Measurements from ENCODE around the gene ZNF660. TPM values are rescaled to one million over a fixed set of nuclear protein-coding genes. Genes with fewer than 3 reads are reported as not detected.
A peak's percentile ranks its signal among the peaks of the same experiment; 100 is the strongest.

The ZNF660 gene
- total RNA-seq, 2 experiments from 2014 or later, result not detected

DNA sequence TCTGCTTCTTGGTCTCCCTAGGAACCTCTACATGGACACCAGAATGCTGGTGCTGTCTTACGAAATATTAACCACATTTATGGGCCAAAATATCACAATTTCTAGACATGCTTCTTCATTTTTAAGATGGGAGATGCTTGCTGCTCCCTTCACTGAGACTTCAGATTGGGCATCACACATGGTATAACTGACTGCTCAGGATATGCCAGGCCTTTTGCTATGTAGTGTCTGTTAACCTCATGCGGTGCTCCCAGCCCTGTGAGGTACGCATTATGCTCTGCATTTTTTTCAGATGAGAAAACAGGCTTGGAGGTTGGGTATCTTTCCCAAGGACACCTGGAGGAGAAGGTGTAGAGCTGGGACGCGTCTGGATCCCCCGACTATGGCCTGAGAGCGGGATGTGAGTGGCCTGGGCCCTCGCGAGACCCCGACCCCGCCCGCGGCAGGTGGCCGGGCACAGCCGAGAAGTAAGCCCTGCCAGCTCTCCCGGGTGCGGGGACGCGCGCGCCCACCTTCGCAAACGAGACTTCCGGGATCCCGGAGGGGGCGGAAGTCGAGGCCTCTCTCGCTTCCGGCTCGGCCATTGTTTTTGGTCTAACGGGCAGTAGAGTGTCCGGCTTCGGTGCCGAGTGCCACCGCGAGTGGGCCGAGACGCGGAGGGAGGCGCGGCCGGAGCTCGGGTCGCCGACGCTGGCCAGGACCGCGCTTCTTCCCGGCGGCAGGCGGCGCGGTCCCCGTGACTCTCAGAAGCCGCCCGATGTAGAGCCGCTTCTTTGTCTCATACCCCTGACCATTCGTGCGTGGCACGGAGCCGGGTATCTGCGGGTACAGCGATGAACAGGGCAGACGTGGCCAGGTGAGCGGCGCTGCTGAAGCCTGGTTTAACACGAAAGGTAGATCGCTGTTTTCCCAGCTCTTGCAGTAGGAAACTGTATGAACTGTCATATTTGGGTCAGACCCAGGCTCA, 29.9 kb upstream of the ZNF660 start, which contains the start of gene ZKSCAN7:
TSS of gene ZKSCAN7 (plus strand) at position 568 of the 967 bp plus-strand sequence. CDS start 1,855 bp downstream, outside the sequence.
- intact Hi-C loops (cut with micrococcal nuclease; ENCODE audit: unreplicated experiment), result no loop called here
- DNase-seq (ENCODE audit: low spot score), result no peak
- H3K4me2 ChIP-seq (ENCODE audit: low read length), result peak within 1 kb of the TSS; percentile 44; the same call in 1 of the 2 replicates
- H3K9me3 ChIP-seq (ENCODE audit: low read length), result no peaks in the 10 kb centered on the region
- ChIA-PET POLR2A (no interaction called here), CTCF (ENCODE audit: unreplicated experiment) (no interaction called here)
- no peaks in the 10 kb centered on the region for H3K9me2 ChIP-seq (ENCODE audit: insufficient read depth, low read length)
- H3K27ac ChIP-seq (ENCODE audit: low read depth, low read length, poor library complexity, severe bottlenecking), result no peak within 1 kb of the TSS
- no peak within 1 kb of the TSS for H3K4me3 ChIP-seq (ENCODE audit: low read depth, low read length, poor library complexity, severe bottlenecking)
- no peak for TF ChIP-seq EZH2phosphoT487 (IDR thresholded peaks at IDR 0.05; ENCODE audit: borderline replicate concordance, low read depth, low read length)
- TF ChIP-seq, protein P1, sequence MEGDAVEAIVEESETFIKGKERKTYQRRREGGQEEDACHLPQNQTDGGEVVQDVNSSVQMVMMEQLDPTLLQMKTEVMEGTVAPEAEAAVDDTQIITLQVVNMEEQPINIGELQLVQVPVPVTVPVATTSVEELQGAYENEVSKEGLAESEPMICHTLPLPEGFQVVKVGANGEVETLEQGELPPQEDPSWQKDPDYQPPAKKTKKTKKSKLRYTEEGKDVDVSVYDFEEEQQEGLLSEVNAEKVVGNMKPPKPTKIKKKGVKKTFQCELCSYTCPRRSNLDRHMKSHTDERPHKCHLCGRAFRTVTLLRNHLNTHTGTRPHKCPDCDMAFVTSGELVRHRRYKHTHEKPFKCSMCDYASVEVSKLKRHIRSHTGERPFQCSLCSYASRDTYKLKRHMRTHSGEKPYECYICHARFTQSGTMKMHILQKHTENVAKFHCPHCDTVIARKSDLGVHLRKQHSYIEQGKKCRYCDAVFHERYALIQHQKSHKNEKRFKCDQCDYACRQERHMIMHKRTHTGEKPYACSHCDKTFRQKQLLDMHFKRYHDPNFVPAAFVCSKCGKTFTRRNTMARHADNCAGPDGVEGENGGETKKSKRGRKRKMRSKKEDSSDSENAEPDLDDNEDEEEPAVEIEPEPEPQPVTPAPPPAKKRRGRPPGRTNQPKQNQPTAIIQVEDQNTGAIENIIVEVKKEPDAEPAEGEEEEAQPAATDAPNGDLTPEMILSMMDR (conservative IDR thresholded peaks at IDR 0.05; ENCODE audit: low read length), result no peak
- H3K4me1 ChIP-seq (ENCODE audit: insufficient read depth, low read length, poor library complexity, severe bottlenecking), result no peaks in the 10 kb centered on the region
- no peaks in the 10 kb centered on the region for H4K20me1 ChIP-seq (ENCODE audit: insufficient read depth, low read length)
- BruUV-seq (replicated peaks), result no TSS peak
- no peak within 1 kb of the TSS for H2AFZ ChIP-seq (ENCODE audit: low read length)
- no peaks in the 10 kb centered on the region for H3K36me3 ChIP-seq (ENCODE audit: insufficient read depth, low read length)
- no peaks in the 10 kb centered on the region for H3K79me2 ChIP-seq (ENCODE audit: insufficient read depth, low read depth, low read length)

DNA sequence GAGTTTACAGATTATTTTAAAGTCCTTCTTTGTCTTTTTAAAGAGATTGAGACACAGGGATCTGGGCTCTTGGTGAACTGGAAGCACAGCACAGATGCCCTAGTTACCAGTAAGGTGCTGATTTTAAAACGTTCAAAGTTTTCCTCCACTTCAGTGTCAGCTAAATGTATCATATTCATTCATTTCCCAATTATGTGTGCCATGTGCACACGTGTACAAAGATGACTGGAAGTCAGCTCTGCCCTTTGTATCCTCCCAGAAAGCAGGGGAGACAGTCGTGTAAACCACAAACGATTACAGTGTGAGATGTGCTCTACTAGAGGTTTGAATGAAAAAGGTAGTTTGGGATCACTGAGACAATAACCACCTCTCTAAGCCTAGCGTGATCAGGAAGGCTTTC, 29.0 kb upstream of the ZNF660 start:
- TF ChIP-seq, protein P1 (conservative IDR thresholded peaks at IDR 0.05; ENCODE audit: low read length), result no peak
- no peak for TF ChIP-seq EZH2phosphoT487 (IDR thresholded peaks at IDR 0.05; ENCODE audit: borderline replicate concordance, low read depth, low read length)
- Histone ChIP-seq H3K9me2 (ENCODE audit: insufficient read depth, low read length) (no peaks in the 10 kb centered on the region), H2AFZ (ENCODE audit: low read length) (no peak overlapping the region), H3K27ac (ENCODE audit: low read depth, low read length, poor library complexity, severe bottlenecking) (no peak overlapping the region), H3K4me3 (ENCODE audit: low read depth, low read length, poor library complexity, severe bottlenecking) (no peak overlapping the region), H3K9me3 (ENCODE audit: low read length) (no peaks in the 10 kb centered on the region), H3K36me3 (ENCODE audit: insufficient read depth, low read length) (no peaks in the 10 kb centered on the region), H3K4me1 (ENCODE audit: insufficient read depth, low read length, poor library complexity, severe bottlenecking) (no peaks in the 10 kb centered on the region), H3K79me2 (ENCODE audit: insufficient read depth, low read depth, low read length) (no peaks in the 10 kb centered on the region), H4K20me1 (ENCODE audit: insufficient read depth, low read length) (no peaks in the 10 kb centered on the region), H3K4me2 (ENCODE audit: low read length) (peak overlapping the region; percentile 44; the same call in 1 of the 2 replicates)
- intact Hi-C loops (cut with micrococcal nuclease; ENCODE audit: unreplicated experiment), result no loop called here
- BruUV-seq (replicated peaks), result no TSS peak
- ChIA-PET CTCF (ENCODE audit: unreplicated experiment) (no interaction called here), POLR2A (no interaction called here)
- no peak for DNase-seq (ENCODE audit: low spot score)

DNA sequence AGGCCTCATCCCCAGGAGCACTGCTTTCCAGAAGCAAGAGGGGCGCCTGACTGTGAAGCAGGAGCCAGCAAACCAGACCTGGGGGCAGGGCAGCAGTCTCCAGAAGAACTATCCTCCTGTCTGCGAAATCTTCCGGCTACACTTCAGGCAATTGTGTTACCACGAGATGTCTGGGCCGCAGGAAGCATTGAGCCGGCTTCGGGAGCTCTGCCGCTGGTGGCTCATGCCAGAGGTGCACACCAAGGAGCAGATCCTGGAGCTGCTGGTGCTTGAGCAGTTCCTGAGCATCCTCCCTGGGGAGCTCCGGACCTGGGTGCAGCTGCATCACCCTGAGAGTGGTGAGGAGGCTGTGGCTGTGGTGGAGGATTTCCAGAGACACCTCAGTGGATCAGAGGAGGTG, 27.7 kb upstream of the ZNF660 start:
- POLR2A ChIA-PET, result no interaction called here
- BruUV-seq (replicated peaks), result no TSS peak
- Histone ChIP-seq H4K20me1 (ENCODE audit: insufficient read depth, low read length) (no peaks in the 10 kb centered on the region), H3K9me2 (ENCODE audit: insufficient read depth, low read length) (no peaks in the 10 kb centered on the region), H3K79me2 (ENCODE audit: insufficient read depth, low read depth, low read length) (no peaks in the 10 kb centered on the region), H2AFZ (ENCODE audit: low read length) (no peak overlapping the region), H3K36me3 (ENCODE audit: insufficient read depth, low read length) (no peaks in the 10 kb centered on the region), H3K4me2 (ENCODE audit: low read length) (no peak overlapping the region), H3K9me3 (ENCODE audit: low read length) (no peaks in the 10 kb centered on the region), H3K4me1 (ENCODE audit: insufficient read depth, low read length, poor library complexity, severe bottlenecking) (no peaks in the 10 kb centered on the region), H3K4me3 (ENCODE audit: low read depth, low read length, poor library complexity, severe bottlenecking) (no peak overlapping the region), H3K27ac (ENCODE audit: low read depth, low read length, poor library complexity, severe bottlenecking) (no peak overlapping the region)
- no peak for TF ChIP-seq EZH2phosphoT487 (IDR thresholded peaks at IDR 0.05; ENCODE audit: borderline replicate concordance, low read depth, low read length)
- TF ChIP-seq, protein P1 (conservative IDR thresholded peaks at IDR 0.05; ENCODE audit: low read length), result no peak
- CTCF ChIA-PET (ENCODE audit: unreplicated experiment), result no interaction called here
- DNase-seq (ENCODE audit: low spot score), result no peak
- intact Hi-C loops (cut with micrococcal nuclease; ENCODE audit: unreplicated experiment), result no loop called here

Data from OCI-LY7 (cell line).